Stimulated activated naive B cell treated with anti-CD40 and anti-IgM and Interleukin-4, amounts not matched to agents 10 μg/mL and 1 μg/mL and 100 μg/mL, for 72 hours (primary cell): ENCODE results near the gene VEGFD.
A peak's percentile ranks its signal among the peaks of the same experiment; 100 is the strongest.
"Not testable (repeated sequence)": the region's sequence is repeated elsewhere in the genome, so short reads cannot be mapped to it uniquely, and the experiment has no call there.

Source experiments
- ATAC-seq, 2 donors: fragments of 150-1000 bp; cut with Tn5 transposase; replicated peaks; 2 replicates each; pipeline ENCODE4 v1.10.0; 2021; ENCODE audit warnings: moderate library complexity in 1 of 2
- DNase-seq: peaks from one replicate; pipeline ENCODE4 v3.0.0; 2021
- H3K27ac Mint-ChIP-seq: one replicate; pipeline ENCODE4 v1.8.0; 2022; ENCODE audit warnings: mild to moderate bottlenecking, mixed read lengths
- H3K27me3 Mint-ChIP-seq, 2 donors: one replicate each; pipeline ENCODE4 v1.8.0; 2022; ENCODE audit warnings: mixed read lengths in 2 of 2
- H3K36me3 Mint-ChIP-seq, 2 donors: one replicate each; pipeline ENCODE4 v1.8.0; 2022; ENCODE audit warnings: mixed read lengths in 2 of 2, mild to moderate bottlenecking in 1 of 2
- H3K4me1 Mint-ChIP-seq, 2 donors: one replicate each; pipeline ENCODE4 v1.8.0; 2022; ENCODE audit warnings: mixed read lengths in 2 of 2, mild to moderate bottlenecking in 1 of 2
- H3K4me3 Mint-ChIP-seq, 2 donors: one replicate each; pipeline ENCODE4 v1.8.0; 2022; ENCODE audit warnings: mild to moderate bottlenecking in 2 of 2, mixed read lengths in 2 of 2, moderate library complexity in 1 of 2
- H3K9me3 Mint-ChIP-seq, 2 donors: one replicate each; pipeline ENCODE4 v1.8.0; 2022; ENCODE audit warnings: mixed read lengths in 2 of 2, mild to moderate bottlenecking in 1 of 2

VEGFD gene

GRCh38 chrX:15305899-15306298 lies 78.3 kb downstream of the VEGFD start:
- H3K4me3 Mint-ChIP-seq, H3K9me3 Mint-ChIP-seq, DNase-seq, H3K4me1 Mint-ChIP-seq, H3K27ac Mint-ChIP-seq, H3K36me3 Mint-ChIP-seq, ATAC-seq: not testable (repeated sequence)
- H3K27me3 Mint-ChIP-seq = peaks cover 0 to 24% of the 10 kb centered on the region in 2 donors

DNA sequence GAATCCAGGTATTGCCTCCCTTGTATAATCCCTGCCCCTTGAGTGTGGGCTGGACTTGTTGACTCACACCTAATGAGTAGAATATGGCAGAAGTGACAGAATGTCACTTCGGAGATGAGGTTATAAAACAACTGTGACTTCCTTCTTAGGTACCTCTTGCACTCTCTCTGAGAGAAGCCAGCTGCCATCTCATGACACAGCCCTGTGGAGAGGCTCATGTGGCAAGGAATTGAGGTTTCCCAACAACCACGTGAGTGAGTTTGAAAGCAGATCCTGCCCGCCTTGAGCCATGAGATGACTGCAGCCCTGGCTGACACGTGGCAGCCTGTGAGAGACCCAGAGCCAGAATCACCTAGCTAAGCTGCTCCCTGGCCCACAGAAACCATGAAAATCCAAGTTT lies 82.3 kb downstream of the VEGFD start:
- Mint-ChIP-seq H3K9me3 (no peaks in the 10 kb centered on the region), H3K36me3 (no peaks in the 10 kb centered on the region), H3K27ac (no peak overlapping the region), H3K27me3 (peaks cover 0 to 26% of the 10 kb centered on the region in 2 donors), H3K4me1 (no peaks in the 10 kb centered on the region), H3K4me3 (no peak overlapping the region)
- ATAC-seq = peak in 1 of 2 donors; percentile 54
- DNase-seq = no peak

- H3K4me1 Mint-ChIP-seq = no peaks in the 10 kb centered on the region
- DNase-seq = no peak
- H3K9me3 Mint-ChIP-seq = no peaks in the 10 kb centered on the region
- no peaks in the 10 kb centered on the region for H3K36me3 Mint-ChIP-seq
- no peak overlapping the region for H3K4me3 Mint-ChIP-seq
- peaks cover 0 to 19% of the 10 kb centered on the region in 2 donors for H3K27me3 Mint-ChIP-seq
- no peak overlapping the region for H3K27ac Mint-ChIP-seq
- ATAC-seq = no peak
These were observed 84.0 kb downstream of the VEGFD start for GRCh38 chrX:15299941-15300851.

- Mint-ChIP-seq H3K27me3 (peaks cover 0 to 19% of the 10 kb centered on the region in 2 donors), H3K4me3 (no peak overlapping the region), H3K4me1 (no peaks in the 10 kb centered on the region), H3K9me3 (no peaks in the 10 kb centered on the region), H3K36me3 (no peaks in the 10 kb centered on the region), H3K27ac (no peak overlapping the region)
- ATAC-seq (no peak), DNase-seq (no peak)
These were observed 85.4 kb downstream of the VEGFD start for GRCh38 chrX:15298780-15299179.

GRCh38 chrX:15298201-15298600 lies 86.0 kb downstream of the VEGFD start:
- Mint-ChIP-seq H3K36me3 (no peaks in the 10 kb centered on the region), H3K4me3 (no peak overlapping the region), H3K27me3 (peaks cover 0 to 23% of the 10 kb centered on the region in 2 donors), H3K4me1 (no peaks in the 10 kb centered on the region), H3K27ac (peak overlapping the region; percentile 22), H3K9me3 (no peaks in the 10 kb centered on the region)
- ATAC-seq = no peak
- no peak for DNase-seq
